ENCODE data around the gene TNIK.

The TNIK gene

DNA sequence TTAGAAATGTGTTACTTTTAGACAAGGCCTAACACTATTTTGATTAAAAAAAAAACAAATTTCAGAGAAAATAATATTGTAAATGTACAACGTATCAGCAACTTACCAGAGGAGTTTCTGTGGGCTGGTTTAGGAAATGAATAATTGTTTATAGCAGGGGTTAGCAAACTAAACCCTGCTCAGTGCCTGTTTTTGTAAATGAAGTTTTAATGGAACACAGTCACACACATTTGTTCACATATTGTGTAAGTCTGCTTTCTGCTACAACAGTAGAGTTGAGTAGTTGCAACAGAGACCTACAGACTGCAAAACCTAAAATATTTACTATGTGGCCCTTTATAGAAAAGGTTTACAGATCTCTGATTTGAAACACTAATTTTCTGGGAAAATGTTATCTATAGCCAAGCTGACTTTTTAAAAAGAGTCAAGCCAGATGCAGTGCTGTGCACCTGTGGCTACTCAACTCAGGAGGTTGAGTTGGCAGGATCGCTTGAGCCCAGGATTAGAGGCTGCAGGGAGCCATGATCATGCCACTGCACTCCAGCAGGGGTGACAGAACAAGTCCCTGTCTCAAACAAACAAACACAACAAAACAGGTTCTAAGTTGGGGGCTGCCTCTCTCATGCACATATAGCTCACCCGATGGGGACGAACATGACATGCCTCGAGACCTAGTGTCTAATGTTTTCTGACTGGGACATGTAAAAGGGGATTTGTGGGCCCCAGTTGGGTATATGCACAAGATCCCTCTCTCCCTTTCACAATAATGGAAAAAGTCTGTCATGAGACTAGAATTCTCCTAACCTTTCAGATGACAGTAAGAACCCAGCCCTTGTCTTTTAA lies 182.5 kb downstream of the TNIK start:
- DNase-seq = no peak

DNA sequence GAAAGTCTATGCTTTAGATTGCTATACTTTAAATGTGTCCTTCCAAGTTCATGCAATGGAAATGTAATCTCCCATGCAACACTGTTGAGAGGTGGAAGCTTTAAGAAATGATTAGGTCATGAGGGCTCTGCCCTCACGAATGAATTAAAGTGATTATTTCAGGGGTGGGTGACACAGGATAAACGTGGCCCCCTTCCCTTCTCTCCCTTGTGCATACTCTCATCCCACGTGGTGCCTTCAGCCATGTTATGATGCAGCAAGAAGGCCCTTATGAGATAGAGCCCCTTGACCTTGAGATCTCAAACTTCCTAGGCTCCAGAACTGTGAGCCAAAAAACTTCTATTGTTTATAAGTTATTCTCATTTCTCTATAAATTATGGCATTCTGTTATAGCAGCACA lies 183.3 kb downstream of the TNIK start:
- no peak for DNase-seq

DNA sequence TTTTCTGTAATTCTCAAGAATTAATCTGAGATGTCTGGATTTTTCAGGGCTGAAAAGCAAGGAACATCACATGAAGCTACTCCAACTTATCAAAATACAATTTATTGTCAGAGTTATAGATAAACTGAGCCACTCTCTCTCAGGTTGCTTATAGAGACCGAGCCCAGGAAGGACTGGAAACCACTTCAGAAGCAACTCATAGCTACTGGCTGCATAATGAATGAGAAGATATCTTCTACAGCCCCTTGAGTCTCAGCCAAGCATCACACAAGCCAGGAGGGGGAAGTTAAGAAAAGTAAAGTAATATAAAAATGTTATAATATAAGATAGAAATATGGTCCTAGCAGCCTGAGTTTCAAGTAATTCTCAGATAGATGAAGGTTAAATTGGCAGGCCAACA lies 186.0 kb downstream of the TNIK start:
- no peak for DNase-seq

DNA sequence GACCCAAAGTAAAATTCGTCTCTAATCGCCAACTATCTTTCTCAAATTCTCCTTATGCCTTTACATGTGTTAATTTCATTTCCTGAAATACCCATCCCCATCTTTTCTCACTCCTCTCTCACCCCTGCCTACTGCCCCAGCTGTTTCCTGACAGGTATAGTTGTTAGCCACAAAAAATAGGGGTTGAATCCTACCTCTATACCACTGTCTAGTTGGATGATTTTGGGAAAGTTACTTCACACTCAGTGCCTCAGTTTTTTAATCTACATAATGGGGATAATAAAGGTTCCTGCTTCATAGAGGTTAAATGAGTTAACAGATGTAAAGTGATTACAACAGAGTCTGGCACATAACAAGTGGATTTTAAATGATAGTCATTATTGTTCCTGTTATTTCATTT lies 189.7 kb downstream of the TNIK start:
- DNase-seq = no peak

DNA sequence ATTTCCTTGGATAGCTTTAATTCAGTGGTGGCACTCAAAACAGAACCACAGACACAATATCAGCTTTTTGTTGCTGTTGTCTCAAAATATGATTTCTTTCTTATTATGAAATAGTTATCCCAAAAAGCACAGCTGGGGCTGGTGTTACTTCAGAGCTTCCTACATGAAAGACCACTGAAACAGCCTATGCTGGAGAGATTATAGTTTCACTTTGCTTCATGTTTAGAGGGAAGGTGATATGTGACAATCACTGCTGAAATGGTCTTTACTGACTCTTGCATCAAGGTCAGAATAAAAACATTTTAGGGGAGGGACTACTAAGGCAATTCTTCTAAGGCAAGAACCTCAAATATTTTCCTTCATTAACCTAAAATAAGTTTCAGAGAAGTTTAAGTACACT lies 190.7 kb downstream of the TNIK start:
- no peak for DNase-seq

DNA sequence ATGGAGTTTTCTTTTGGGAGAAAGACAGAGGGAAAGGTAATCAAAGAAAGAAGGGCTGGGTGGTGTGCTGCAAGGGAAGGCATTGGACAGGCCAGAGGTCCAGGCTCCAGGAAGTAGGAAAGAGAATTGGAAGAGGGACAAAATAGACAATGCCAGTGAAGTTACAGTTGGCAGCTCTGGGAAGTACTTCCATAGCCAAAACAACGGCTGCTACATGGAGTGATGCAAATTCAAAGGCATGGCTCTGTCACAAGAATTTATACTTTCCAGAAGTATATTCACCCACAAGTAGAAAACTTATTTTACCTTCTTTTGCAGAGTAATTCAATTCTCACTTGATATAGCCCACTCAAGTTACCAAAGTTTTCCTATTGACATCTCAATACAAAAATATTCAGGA lies 191.5 kb downstream of the TNIK start:
- DNase-seq = no peak

DNA sequence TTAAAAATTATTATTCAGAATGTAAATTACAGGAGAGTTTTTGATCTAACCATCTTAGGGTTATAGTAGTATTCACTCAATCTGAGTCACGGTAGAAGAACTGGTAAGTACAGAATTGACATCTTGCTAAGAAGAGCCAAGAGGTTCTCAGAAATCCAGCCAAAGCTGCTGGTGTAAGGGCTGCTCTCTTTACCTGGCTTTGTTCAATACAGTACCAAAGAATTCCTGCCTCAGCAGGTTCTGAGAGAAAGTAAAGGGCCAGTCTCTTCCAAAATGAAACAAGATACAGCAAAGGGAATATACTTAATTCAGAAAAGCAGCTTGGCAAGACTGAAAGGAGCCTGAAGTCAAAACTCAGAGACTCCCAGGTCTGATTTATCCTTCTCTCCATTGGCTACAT lies 193.1 kb downstream of the TNIK start:
- no peak for DNase-seq

DNA sequence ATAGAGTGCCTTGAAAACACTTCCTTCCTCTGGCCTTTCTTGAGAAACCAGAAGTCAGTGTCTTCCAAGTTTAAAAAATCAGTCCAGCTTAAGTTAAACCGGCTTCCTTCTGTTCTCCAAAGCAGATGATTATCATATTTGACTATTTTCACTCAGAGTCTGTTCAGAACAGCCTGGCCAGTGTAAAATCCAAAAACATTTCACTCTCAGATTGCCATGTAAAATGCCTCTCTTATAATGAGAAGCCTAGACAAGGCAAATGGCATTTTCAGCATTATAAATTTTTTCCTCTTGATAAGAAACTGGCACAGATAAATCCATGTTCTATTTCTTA lies 193.5 kb downstream of the TNIK start:
- no peak for DNase-seq

DNA sequence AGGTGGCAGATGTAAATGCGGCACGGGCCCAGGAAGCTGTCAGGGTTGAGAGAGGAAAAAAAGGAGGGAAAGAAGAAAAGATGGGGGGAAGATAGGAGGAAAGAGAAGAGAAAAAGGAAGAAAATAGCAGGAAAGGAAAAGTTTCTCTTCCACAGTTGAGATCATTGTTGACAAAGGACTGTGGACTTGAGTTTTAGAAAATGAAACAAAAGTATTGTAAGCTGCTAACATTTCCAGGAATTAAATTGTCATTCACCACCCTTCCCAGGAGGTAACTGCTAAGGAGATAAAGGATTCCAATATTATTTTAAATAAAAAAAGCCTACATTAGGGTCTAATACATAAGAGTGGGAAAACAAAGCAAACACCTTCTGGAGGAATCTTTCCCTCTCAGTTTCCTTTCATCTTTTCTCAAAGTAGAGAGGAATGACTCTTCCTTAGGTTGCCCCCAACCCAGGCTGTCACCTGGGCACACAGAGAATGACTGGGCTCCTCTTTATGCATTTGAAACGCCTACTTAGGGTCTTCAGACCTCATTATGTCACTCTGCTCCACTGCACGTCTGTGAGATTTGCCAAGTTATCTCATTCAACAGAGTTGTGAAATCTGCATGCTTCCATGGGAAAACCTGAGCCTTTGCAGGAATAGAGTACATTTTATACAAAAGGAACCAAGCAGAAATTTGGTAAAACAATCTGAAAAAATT lies 194.0 kb downstream of the TNIK start:
- DNase-seq = no peak

DNA sequence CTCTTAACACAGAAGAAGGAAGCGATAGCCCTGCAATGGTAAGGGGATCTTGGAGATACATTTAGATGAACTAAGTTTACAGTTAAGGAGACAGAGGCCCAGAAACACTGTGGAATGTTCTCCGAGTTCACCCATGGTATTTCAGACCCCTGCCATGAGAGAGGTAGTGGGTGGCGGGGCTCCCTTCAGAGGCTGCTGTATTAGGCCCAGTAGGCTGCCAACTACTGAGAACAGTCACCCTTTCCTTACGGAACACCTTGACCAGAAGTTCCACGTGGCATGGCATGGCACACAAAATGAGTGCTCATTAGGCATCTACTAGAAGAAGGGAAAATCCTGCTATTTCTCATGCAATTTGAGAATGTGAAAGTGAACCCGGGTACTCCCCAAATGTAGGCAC lies 195.4 kb downstream of the TNIK start:
- DNase-seq = no peak

DNA sequence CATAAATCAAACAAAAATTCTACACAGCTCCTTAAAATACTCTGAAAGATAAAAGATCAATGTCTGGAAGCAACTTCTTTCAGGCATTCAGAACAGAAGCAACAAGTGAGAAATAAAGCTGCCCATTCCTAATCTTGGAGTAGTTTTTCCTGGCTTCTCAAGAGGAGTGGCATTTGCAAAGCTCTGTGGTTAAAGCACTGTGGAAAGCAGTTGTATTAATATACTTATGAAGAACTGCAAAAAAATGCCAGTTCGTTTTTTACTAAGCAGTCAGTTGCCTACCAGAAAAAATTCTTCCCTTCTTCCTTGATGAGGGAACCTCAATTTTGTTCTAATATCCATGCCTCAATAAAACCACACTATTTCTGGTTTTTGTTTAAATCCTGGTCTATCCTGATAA lies 197.8 kb downstream of the TNIK start:
- DNase-seq = no peak

DNA sequence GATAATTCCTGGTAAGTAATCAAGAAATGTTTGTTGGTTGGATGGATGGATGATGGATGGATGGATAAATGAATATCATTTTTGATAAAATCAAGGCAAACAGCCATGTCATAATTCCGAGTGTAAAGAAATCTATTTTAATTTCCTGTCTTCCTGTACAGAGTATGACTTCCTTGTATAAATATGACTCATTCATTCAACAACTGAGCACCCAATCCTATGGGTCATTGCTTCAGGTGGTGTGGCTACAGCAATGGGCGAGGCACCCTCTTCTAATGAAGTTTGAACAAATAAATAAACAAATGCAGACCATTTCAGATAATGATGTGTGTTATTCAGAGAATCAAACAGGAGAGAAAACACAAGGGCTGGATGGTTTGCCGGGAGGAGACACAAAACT lies 198.7 kb downstream of the TNIK start:
- peak; percentile 37 for DNase-seq

DNA sequence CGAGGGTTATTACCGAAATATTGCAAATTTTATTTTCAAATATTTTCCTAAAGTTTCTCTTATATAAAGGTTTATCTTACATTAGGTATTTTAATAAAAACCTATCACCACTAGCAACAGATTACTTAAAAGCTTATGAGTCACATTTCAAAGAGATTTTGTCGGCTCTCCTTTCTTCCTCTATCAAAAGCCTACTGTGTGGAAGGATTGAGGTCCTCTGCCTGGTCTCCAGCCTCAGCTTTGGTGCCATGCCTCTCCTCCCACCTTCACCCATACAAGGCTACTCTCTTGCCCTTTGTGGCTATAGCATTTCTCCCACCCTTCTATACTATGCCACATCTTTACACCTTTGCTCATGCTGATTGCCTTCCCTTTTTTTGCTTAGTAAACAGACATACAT lies 199.3 kb downstream of the TNIK start:
- no peak for DNase-seq

DNA sequence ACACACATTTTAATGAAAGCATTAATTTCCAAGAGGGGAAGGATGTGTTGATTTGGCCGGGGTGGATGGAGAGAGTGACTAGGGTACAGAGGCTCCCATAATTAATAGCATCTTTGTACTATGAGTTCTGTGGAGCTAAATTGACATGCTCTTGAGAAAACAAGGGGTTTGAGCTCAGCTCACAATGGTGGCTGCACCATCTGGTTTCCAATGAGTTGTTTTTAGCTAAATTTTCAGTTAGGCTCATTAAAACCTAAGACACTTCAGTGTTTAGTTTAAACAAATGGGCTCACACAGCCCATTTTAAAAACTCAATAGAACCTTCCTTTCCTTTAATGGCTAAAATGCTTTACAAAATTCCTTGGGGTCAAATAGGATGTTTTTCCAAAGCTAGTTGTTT lies 199.7 kb downstream of the TNIK start:
- DNase-seq = no peak

DNA sequence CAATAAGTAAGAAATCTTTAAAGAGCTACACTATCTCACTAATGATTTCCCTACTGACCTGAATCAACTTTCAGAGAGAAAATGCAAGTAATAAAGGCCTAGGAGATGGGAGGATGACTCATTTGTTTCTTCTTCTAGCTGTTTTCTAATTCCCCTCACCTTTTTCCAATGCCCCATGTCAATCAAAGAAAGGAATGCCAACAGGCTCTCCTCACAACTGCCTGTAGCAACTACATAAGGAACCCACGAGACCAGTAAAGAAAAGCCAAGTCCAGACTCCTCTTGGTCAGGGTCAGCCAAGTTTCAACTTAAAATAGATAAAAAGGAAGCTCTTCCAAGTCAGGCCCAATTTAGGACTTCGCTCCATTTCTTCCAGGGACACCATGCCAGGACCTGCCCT lies 201.9 kb downstream of the TNIK start:
- no peak for DNase-seq

DNA sequence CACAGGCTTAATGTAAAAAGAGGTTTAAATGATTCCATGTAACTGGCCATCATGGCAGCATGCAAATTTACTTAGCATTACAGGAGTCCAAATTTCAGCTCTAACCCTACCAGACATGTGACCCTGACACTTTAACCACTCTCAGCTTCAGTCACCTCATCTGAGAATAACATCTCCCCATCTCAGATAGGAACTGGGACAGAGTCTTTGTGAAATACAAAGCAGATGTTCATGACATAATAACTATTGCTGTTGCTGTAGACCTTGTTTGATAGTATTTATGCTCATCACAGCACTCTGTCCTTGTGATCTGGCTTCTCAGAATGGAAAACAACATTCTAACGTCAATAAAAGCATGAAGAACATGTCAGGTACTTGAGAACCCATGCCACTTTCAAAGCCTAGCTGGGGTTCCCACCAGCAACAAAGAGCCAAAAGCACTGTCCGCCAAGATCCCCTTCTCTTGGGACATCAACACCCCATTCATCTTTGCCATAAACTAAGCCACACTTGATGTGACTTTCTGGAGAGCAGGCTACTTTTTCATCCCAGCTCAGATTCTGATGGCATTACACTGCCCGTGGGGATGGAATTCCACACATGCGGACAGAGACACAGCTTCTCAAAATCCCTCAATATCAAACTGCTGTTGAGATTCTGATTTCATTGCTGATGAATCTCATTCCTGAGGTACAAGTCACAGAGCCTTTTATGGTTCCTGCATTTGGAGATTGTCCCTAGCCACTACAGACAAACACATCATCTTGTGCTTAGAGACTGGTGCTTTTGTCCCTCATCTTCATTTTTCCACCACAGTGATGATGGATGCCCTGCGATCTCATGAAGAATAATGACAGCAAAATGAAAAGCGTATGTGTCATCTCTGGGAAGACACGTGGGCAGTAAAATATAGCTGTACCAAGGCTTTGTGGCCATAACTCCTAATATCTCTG lies 202.7 kb downstream of the TNIK start:
- no peak for DNase-seq

DNA sequence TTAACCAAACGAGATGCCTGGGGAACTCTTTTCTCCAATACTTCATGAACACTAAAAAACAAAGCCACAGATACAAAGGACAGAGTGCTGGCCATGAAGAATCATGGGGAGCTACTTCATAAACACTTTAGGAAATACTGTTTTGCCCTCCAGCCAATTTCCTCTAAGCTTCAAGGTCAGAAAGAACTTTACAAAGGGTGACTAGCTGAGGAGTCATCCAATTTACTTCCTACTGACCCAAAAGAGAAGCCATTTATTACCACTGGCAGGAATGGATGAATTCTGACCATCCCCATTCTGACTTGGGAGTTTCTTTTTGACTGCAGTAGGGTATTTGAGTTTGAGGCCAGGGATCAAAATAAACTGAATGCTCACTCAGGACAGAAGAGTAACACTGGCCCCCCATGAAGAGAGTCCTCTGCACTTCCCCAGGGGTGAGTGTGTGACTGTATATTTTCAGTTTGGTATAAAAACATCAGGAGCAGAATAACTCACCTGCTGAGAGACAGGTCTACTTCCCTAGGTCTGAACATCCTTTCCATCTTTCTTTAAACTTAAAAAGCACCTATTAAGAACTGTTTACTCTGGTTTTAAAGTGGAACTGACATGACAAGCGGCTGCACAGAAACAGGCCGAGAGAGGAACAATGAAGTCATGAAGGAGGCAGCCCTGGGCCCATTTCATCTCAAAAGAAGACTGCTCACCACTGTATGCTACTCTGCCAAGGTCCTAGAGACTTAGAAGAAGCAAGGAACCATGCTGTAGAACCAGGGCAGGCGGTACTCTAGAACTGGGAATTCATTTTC lies 203.6 kb downstream of the TNIK start:
- no peak for DNase-seq

DNA sequence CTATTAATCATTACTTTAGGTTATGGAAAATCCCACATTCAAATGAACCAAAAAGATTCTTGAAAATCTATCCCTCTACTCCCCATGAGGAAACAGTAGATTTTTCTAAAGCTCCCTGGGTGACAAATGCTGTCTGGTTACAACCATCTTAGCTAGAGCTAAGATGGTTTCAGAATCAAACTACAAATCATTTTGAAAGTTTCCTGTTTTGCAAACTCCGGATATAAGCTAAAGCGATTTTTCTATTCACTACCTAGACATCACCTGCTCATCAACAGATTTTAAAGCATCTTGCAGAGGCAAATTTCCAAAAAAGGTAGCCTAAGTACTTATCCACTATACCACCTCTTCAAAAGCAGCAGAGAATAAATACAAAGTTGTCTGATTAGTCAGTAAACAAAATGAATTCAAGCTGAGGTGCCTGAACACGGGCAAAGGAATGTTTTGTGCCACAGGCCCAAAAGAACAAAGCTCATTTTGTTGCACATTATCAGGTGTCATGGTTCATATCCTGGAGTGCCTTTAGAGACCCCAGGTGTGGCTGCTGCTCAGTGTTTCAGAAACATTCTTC lies 204.9 kb downstream of the TNIK start:
- DNase-seq = peak; percentile 61

DNA sequence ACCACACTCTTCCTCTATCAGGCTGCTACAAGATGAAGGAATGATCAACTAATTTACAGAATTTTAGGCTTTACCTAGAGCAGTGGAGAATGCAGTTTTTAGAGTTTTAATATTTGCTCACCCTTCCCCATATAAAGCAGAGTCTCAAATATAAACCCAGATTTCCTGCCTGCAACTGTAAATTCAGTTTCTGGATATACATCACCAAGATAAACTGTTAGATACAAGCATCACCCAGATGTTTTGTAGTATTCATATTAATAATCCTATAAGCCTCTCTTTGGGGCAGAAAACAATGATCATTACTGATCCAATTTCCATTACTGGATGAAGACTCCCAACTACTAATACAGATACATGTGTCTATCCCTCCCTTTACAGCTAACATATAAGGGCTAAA lies 205.9 kb downstream of the TNIK start:
- DNase-seq = no peak

DNA sequence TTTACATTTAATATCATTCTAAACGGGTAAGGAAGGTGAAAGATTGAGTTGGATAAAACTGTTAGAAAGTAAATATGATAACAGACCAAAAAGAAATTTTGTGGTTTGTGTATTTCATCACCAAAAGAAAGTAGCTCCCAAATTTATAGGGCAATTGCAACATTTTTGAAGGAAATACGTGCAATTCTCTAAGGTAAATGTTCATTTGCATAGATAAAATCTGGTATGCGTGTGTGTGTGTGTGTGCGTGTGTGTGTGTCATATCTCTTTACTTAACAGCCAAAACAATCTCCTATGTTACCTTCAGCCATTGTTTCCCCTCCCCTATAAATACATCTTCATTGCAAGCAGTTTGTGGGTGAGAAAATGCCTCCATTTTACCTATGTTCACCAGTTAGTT lies 208.4 kb downstream of the TNIK start:
- peak; percentile 56 for DNase-seq

DNA sequence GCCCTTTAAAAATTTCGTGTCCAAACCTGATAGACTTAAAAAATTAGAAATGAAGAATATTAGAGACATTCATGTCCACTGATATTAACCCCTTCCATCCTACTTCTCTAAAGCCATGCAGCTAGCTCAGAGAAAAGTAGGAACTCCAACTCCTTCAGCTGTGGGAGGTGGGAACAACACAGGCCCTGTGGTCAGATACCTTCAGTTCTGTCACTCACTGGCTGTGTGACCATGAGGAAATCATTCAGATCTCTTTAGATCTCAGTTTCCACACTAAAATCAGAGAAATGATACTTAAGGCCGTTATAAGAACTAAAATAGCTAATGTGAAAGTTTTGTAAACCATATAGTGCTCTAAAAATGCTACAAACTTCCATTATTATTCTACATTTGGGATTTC lies 209.8 kb downstream of the TNIK start:
- no peak for DNase-seq

DNA sequence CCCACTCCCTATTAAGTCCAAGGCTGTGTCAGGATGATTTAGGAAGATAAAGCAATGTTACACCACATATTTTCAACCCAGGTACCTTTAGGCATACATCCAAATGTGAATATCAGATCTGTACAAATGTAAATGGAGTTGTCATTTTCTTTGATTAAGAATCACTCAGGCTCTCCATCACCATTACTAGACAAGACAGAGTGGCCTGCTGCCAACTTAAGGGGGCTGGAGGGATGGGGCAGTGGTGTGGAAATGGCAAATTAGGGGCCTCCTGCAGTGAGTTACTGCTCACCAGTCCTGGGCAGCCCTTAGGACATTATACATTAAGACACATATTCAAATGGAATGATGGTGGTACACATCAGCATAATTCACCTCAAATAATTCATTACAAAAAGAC lies 211.0 kb downstream of the TNIK start:
- no peak for DNase-seq
